Stimulated activated CD4-positive, alpha-beta T cell treated with anti-CD3 and anti-CD28 coated beads, Interleukin-15, amount 100 ng/mL, for 24 hours (primary cell): Measurements from ENCODE around the gene KARS1.
"Not testable (repeated sequence)": the region's sequence is repeated elsewhere in the genome, so short reads cannot be mapped to it uniquely, and the experiment has no call there.

Experiments
- DNase-seq: peaks from one replicate; pipeline ENCODE4 v3.0.0-alpha.2; 2020

KARS1 gene

DNA sequence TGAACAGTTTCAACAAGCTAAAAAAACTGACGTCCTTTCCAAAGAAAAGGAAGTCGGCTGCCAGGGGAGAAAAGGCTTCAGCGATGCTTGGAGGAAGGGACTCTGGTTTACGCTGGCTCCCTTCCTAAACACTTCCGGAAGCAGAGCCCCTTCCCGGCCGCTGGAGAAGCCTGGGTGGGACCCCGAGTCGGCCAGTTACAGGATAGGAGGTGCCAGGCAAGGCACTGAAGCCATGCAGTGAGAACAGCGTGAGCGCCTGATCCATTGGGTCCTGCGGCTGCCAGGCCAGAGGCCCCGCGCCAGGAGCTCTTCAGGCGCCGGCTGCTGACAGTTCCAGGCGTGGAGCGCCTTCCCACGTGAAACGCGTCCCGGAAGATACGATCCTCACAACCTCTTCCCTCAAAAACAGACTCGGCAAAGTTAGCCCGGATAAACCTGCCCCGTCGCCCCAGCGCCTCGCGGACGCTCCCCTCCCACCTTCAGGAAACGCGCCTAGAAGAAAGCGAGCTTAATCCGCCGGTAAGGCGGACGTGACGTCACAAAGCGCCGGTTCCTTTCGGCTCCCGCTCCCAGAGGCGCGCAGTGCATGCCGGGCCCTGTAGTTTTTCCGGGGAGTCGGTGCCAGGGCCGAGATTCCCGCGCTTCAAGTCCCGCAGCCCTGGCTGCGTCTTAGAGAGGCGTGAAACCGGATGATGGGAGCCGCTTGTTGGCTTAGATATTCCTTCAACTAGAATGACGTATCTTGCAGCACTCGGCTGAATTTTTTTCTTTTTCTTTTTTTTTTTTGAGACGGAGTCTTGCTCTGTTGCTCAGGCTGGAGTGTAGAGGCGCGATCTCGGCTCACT, 24.5 kb downstream of the KARS1 start, which contains the start of gene ADAT1:
Gene ADAT1 (minus strand): TSS at position 521 of the 845 bp plus-strand sequence. CDS start 2,482 bp downstream, outside the sequence.
- DNase-seq: peak; percentile 98

DNA sequence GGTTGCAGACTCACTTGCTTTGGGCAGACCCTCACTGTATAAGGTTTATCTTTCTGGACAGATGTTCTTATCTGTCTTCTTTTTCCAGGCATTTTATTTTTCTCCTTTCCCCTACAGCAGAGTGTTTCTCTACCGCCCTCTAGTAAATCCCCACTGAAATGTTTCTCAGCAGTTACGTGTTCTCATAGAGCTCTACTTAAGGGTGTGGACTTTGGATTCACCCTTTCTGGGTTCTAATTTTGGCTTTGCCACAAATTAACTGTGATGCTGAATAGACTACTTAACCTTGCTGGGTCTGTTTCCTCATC, 26.3 kb downstream of the KARS1 start:
- DNase-seq: no peak

DNA sequence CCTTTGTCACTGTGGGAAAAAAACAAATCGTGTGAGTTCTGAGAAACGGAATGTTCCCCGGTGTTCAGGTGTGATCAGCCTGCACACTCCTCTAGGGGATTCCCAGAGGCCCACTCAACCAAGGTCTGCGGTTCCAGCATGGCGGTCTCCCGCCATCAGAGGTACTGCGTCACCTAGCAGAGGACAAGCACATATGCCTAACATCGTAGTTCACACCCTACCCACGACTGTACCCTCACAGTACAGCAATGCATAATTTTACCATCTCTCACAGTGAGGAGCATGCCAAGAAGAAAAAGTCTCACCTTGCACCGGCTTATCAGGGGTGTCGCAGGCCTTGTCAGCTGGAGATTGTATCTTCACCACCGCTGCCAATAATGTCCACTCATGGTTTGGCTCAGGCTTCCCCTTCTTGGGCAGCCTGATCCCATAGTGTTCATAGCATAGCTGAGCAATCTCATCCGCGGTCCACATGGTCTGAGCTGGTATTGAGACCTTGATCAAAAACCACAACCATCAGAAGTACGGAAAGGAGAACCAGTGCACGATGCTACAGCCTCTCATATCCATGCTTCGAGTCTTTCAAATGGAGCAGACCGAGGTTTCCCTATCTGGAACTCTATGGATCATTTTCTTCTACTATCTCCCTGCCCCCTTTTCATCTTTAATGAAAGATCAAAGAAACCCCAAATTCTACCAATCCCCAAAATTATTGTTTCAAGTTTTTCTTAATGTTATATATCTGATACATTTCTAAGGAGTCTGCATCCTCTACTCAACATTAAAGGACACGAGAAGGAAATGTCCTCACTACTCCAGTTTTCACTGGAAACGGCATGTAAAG, 26.9 kb downstream of the KARS1 start:
- no peak for DNase-seq

GRCh38 chr16:75618780-75619179, 28.7 kb downstream of the KARS1 start:
- no peak for DNase-seq

- no peak for DNase-seq
Observed at GRCh38 chr16:75617121-75617520, 30.3 kb downstream of the KARS1 start.

- peak; percentile 15 for DNase-seq
Observed at GRCh38 chr16:75616521-75617010, 30.9 kb downstream of the KARS1 start.

DNA sequence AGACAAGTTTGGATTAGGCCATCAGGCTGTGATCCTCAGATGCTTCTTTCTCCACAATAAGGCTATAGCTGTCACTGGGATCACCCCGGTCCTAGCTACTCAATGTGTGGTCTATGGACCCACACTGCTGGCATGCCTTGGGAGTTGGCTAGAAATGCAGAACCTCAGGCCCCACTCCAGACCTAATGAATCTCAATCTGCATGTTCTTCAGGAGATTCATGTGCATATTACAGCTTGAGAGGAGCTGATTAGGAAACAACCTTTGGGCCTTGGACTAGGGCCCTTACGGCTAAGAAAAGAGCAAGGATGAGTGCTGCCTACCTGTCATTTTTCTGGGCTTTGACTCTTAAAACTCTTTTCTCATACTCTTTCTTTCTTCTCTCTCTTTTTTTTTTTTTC, 31.8 kb downstream of the KARS1 start:
- no peak for DNase-seq

- DNase-seq: no peak
Observed at GRCh38 chr16:75614066-75614897, 33.2 kb downstream of the KARS1 start.

DNA sequence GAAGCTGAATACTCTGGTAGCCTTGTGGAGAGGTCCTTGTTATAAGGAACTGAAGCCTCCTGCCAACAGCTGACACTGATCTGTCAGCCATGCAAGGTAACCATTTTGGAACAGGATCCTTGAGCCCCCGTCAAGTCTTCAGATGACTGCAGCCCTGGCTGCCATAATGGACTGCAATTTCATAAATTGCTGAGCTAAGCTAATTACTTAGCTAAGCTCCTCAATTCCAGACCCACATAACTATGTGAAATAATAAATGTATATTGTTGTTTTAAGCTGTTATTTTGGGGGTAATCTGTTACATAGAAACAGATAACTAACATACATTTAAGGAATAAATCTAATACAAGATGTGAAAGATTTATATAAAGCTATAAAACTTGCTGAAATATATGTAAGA, 41.0 kb downstream of the KARS1 start:
- DNase-seq: no peak

GRCh38 chr16:75603241-75603640, 44.2 kb downstream of the KARS1 start:
- no peak for DNase-seq

DNA sequence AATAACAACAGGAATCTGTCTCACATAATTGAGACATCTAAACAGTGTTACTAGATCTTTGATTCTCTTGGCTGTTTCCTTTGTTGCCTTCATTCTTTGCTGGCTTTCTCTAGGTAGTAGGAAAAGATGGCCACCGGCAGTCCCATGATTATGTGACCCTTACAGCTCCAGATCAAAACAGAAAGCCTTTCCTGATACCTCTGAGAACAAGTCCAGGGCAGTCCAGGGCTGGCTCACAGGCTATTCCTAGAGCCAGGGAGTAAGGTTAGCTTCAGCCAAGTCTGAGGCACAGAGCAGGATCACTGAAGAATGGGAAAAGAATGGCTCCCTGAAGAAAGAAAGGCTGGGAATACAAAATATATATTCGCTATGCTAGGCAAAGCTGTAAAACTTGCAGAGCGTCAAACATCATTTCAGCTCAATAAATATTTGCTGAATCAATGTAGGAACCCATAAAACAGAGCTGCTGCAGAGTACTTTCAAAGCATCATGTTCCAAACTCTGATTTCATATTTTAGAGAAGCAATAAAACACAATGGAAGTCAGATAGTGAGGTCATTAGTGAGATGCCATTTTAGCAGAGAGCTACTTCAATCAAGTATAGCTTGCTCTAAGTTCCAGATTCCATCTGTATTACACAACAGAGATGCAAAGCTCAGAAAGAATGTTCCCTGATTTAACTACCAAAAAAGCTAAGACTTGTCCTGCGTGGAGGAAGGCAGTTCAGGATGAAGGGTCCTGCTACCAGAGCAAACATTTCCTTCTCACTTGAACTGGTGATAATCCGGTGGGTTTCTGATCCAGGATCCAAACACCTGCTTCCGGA, 47.8 kb downstream of the KARS1 start:
- DNase-seq: no peak

- DNase-seq: peak; percentile 14
Observed at GRCh38 chr16:75593825-75594820, 53.3 kb downstream of the KARS1 start.

- no peak for DNase-seq
Observed at GRCh38 chr16:75593308-75593707, 54.2 kb downstream of the KARS1 start.

- DNase-seq: not testable (repeated sequence)
Observed at GRCh38 chr16:75591927-75592326, 55.5 kb downstream of the KARS1 start.

GRCh38 chr16:75590920-75591843, 56.3 kb downstream of the KARS1 start:
- DNase-seq: no peak

GRCh38 chr16:75589306-75589705, 58.2 kb downstream of the KARS1 start:
- no peak for DNase-seq

- DNase-seq: no peak
Observed at GRCh38 chr16:75588716-75589115, 58.7 kb downstream of the KARS1 start.

DNA sequence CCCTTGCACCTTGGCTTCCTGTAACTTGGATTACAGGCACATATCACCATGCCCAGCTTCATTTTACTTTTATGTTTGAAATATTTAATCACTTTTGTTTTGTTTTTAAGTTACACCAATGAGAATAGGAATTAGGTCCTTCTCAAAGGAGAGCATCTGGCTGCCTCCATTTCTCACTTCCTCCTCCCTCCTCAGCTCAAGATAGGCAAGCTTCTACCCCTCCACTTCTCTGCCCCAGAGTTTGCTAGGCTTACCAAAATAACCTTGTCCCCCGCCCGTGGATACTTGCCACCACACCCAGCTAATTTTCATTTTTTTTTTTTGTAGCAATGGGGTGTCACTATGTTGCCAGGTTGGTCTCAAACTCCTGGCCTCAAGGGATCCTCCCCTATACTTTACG, 63.4 kb downstream of the KARS1 start:
- no peak for DNase-seq

DNA sequence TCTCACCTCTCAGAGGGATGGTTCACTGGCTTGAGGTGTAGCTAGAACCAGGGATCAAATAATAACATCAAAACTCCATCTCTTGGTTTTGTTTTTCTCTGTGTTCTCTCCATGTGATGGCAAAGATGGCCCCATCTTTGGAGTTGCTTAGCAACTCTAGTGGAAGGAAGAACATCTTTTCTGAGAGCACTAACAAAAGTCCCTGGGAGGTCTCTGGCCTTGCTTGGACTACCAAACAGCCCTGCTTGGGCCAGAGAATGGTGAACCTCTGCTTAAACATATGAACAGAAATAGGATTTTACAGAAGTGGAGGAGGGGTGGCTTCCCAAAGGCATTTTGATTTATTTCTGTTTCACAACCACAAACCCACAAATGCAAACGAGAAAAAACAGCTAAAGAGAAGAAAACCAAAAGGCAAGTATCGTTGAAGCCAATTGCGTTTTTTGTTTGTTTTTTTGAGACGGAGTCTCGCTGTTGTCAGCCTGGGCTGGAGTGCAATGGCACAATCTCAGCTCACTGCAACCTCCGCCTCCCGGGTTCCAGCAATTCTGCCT, 68.1 kb downstream of the KARS1 start:
- no peak for DNase-seq
